OCI-M2 (cell line): Measurements from ENCODE around the gene TBCC.
A peak's percentile ranks its signal among the peaks of the same experiment; 100 is the strongest.

Experiments
- DNase-seq: peaks from one replicate; lab custom pipeline; 2025; ENCODE audit not compliant: unreplicated experiment; lab: John Stamatoyannopoulos, UW

The TBCC gene

DNA sequence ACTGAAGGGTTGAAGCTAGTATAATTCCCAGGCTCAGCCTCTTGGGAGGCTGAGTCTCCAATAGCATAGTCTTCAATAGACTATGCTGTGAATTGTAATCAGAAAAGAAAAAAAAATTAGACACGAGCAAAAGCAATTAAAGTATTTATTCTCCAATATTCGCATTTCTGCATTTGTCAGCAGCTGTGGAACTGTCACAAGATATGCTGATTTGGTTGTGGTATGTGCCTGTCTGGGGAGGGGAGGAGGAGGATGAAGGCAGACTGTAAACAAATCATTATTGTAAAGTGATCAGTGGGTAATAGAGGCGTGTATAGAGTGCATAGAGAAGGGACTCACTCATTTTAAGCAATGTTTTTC lies 25.8 kb upstream of the TBCC start:
- no peak for DNase-seq

DNA sequence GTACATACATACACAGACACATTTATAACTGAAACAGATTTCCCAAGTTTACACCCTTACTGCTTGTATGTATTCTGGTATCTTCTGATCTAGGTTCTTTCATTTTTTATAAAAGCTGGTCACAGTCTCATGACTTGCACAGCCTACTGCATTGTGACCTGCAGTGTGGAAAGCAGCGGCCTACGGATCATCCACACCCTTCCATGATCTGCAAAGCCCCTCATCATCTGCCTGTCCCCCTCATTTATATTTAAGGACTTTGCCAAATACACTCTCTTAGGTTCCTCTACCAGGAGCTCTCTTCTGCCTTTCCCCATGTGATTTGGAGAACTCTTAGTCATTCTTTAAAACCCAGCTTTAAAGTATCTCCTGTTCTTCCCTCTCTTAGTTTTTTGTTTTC lies 23.9 kb upstream of the TBCC start:
- no peak for DNase-seq

DNA sequence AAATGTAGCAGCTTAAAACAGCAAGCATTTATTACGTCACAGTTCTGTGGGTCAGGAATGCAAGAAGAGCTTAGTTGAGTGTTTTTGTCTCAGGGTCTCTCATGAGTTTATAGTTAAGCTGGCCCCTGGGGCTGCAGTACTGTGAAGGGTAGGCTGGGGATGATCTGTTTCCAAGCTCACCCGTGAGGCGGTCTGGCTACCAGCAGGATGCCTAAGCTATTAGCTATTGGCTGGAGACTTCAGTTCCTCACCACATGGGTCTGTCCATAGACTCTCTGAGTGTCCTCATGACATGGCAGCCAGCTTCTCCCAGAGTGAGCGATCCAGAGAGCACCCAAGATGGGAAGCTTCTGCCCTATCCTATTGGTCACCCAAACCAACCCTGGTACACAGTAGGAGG lies 23.1 kb upstream of the TBCC start:
- DNase-seq, result no peak

DNA sequence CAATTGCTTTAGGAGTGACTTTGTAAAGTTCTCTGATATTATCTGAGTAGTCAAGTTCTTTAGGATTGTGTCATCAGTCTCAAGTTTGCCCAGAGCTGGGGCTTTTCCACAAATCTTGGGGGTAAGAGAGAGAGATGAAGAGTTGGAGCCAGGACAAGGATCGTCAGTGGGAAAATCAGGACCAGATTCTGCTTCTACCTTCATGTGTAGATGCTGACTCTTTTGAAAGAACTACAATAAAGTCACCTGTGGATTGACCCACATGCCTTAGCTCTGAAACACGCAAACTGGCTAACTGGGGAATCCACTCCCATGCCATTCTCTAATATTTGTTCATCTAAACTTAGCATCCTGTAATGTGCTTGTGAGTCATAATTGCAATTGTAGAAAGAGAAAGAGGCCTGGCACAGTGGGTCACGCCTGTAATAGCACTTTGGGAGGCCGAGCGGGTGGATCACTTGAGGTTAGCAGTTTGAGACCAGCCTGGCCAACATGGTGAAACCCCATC lies 20.3 kb upstream of the TBCC start:
- DNase-seq, result no peak

- no peak for DNase-seq
Observed at GRCh38 chr6:42764911-42765648, 19.2 kb upstream of the TBCC start.

DNA sequence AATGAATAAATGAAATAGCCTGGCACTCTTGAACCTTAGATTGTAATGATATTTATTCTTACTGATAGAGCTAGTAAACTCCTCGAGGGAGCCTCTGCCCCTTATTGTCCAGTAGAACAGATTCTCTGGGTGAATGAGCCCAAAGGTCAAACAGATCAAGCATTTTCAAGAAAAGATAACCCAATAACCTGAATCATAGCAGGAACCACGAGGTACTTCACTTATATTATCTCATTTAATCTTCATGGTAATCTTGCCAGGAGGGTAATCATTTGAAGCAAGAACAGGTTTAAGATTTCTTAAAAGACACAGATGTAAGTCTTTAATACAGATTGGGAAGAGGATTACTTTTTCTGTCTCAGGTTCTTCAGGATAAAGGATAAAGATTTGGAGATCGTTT lies 17.0 kb upstream of the TBCC start:
- no peak for DNase-seq

DNA sequence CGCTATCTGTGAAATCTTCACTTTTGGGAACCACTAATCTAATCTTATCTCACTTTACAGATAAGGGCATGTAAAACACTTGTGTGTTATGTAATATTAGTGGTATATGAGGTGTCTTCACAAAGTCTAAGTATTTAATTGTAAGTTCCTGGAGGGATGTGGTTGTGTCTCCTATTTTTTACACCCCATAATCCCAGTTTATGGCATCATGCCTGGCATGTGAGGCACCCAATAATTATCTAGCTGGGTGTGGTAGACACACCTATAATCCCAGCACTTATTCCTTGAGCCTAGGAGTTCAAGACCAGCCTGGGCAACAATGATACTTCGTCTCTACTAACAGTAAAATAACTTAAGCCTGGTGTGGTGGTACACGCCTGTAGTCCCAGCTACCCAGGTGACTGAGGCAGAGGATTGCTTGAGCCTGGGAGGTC lies 16.5 kb upstream of the TBCC start:
- DNase-seq, result no peak

DNA sequence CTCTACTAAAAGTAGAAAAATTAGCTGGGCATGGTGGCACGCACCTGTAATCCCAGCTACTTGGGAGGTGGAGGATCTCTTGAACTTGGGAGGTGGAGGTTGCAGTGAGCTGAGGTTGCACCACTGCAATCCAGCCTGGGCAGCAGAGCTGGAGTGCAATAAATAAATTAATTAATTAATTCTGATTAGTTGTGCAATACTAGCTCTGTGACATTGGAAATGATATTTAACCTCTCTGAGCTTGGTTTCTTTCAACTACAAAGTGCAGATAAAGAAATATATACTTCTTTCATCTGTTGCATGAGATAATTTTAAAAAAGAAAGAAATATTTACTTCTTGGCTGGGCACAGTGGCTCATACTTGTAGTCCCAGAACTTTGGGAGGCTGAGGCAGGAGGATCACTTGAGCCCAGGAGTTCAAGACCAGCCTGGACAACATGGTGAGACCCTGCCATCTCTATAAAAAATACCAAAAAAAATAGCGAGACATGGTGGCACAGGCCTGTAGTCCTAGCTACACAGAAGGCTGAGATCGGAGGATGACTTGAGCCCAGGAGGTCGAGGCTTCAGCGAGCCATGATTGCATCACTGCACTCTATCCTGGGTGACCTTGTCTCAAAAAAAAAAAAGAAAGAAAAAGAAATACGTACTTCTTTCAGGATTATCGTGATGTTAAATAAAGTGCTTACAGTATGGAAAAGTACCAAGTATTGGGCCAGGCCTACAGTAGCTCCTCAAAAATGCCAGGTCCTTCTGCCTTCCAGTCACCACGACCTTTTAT lies 15.6 kb upstream of the TBCC start:
- no peak for DNase-seq

- DNase-seq, result no peak
Observed at GRCh38 chr6:42758756-42759430, 13.0 kb upstream of the TBCC start.

DNA sequence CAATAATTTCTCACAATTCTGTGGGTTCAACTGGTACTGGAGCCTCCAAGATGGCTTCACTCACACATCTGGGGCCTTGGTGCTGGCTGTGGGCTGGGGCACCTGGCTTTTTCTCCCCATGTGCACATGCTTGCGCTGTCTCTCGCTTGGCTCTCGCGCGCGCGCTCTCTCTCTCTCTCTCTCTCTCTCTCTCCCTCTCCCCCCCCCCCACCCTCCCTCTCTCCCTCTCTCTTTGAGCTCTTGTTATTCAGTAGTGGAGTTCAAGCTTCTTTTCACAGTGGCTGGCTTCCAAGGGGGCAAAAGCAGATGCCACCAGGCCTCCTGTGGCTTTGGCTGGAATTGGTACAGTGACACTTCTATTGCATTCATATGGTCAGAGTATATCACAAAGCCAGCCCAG lies 10.8 kb upstream of the TBCC start:
- no peak for DNase-seq

GRCh38 chr6:42754759-42755158 lies 8.9 kb upstream of the TBCC start:
- no peak for DNase-seq

DNA sequence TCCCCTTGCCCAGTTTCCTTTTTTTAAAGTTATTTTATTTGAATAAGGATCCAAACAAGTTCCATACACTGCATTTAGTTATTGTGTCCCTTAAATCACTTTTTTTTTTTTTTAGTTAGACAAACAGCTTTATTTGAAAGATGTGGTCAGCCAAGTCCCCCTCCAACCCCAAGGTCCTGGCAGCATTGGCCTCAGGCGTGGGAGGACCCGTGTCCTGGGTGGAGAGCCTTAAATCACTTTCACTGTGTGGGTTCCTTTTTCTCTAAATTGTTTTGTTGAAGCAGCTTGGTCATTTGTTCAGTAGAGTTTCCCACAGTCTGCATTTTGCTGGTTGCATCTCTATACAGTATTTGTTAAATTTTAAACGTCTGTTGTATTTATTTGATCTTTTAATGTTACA lies 5.2 kb upstream of the TBCC start:
- no peak for DNase-seq

DNA sequence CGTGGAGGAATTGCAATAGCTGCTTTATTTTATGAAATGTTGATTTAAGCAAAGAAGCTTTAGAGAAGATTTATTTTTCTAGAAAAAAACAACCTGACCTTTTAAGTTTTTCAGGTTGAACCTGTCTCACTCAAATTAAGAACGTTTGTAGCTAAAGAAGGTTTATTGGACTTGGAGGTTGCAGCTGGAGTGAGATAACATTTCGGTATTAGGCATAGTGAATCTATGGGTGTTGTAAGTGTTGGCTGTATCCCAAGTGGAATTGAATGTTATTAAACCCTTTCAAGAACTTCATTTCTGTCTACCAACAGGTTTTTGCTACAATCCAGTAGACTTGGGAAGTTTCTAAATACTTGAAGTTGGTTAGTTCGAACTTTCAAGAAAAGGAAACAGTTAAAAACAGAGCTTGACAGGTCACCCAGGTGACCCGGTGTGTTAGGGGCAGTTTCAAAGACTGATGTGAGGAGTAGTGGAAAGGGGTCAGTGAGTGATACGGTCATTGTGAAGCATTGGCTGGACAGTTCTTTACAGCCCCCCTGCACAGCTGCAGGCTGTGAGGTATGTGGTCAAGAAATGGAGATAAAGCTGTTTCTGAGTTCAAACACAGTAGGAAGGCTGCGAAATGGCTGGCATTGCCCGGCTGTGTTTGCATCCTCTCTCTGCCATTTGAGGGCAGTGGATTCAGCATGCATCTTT lies 2.4 kb upstream of the TBCC start:
- DNase-seq, result no peak

DNA sequence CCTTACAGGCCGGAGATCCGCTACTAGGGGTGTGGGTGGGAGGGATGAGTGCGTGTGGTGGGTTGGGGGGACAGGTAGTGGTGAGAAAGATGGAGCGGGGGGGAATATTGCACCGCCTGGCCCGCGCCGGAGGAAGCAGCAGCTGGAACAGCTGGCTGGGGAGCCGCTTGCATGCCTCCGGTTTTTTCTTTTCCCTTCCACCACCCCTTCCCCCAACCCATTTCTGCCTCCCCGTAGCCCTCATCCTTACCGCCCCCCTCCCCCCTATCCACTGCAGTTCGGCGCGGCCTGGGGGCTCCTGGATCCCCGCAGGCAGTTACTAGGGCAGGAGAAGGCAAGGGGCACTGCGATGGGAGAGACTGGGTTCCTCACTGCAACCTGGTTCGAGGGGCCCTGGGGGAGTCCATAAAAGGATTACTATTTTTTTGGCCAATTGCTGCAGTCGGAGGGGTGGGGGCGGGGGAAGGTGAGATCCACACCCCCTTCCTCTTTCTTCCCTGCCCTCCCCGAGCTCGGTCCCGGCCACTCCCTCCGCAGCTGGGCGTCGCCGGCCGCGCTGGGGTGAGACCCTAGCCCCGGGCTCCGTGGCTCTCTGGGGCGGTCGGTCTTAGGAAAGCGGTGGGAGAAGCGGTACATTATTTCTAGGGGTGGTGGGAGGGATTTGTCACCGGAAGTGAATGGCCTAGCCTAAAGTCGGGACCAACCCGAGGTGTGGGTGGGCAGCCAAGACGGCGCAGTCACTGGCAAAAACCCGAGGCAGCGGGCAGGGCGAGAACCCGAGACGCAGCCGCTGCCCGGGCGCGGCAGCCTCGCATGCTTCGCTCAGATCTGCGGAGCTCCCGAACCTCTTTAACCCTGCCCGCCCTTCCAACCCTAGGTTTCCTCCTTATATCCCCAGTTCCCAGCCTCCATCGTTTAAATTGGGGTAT lies 824 bp upstream of the TBCC start:
- peak; percentile 63 for DNase-seq

DNA sequence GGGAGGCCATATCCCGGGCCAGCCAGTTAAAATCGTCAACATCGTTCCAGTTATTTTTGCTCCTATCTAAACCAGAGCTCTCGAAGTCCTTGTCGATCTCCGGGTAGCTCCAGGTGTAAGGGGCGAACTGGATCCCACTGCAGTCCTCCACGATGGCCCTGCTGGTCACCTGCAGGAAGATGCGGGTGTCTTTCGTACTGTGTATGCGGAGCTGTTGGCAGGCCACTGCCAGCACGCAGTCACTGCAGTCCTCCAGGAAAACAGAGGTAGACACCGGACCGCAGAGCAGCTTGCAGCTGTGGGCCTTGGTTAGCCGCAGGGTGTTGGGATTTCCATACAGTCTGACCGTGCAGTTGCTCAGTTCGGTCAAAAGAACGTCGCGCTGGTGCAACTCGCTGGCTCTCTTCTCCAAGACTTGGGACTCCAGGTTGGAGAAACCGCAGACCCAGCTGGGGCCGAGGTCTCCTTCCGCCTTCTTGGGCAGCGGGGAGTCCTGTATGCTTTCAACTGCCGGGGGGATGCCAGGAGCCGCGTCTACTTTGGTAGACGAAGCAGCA lies 742 bp downstream of the TBCC start:
- no peak for DNase-seq

GRCh38 chr6:42744351-42744893 lies 1.5 kb downstream of the TBCC start:
- no peak for DNase-seq

DNA sequence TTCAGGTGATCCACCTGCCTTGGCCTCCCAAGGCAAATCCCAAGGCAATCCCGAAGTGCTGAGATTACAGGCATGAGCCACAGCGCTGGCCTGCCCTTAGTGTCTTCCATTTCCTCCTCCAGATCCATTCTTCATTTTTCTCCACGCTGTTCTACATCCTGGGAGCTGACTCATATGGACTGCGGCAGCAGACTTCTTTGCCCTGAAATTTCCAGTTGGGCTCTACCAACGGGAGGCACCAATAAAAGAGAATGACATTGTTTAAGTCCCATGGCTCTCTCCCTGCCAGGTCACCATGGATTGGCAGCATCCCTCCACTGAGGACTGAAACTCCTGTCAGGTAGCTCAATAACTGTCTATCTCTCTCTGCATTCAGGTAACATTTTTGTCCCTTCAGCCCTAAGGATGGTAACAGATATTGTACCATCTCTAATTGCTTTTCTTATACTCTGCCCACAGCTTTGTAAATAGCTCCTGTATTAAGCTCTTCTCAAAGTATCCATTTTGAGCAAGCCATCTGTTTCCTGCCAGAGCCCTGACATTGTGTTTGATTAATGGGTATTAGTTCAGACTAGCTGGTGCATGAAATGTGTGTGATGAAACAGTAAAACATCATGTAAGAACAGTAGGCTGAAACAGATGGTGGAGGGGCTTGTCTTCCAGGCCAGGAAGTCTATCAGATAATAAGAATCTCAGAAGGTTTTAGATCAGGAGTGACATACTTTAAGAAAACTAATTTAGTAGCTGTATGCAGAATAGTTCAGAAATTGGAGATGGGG lies 3.6 kb downstream of the TBCC start:
- no peak for DNase-seq

GRCh38 chr6:42740725-42741124 lies 5.2 kb downstream of the TBCC start:
- DNase-seq, result no peak

GRCh38 chr6:42735976-42736375 lies 9.9 kb downstream of the TBCC start:
- DNase-seq, result no peak
